Endothelial cell of umbilical vein (primary cell): Measurements from ENCODE around the gene SLC25A21. TPM values are rescaled to one million over a fixed set of nuclear protein-coding genes. Genes with fewer than 3 reads are reported as not detected.

Experiments
- BruUV-seq: library from RNA; stranded (reverse); fragments of 400-500 nt; replicated peaks from 2 replicates; lab custom pipeline; 2021; lab: Mats Ljungman, UMichigan
- CTCF ChIA-PET: fragments of 300-600, 350-600 bp; sonication (Branson Sonifier 250); formaldehyde crosslinking; loops from one replicate; lab custom pipeline; 2021; ENCODE audit warnings: antibody characterized with exemption, inconsistent platforms; lab: Charles Lee
- POLR2A ChIA-PET: fragments of 300-600, 350-600 bp; sonication (Branson Sonifier 250); formaldehyde crosslinking; loops from one replicate; lab custom pipeline; 2021; ENCODE audit warnings: antibody characterized with exemption, inconsistent platforms; lab: Charles Lee
- DNase-seq: peaks from one replicate; pipeline ENCODE4 v3.0.0-alpha.2; 2011; ENCODE audit warnings: low read depth, low spot score
- FAIRE-seq: peaks from 2 replicates; lab custom pipeline; 2011; peaks lifted over from hg19 to GRCh38; lab: Jason Lieb, UNC
- H2AFZ ChIP-seq: 2 replicates; pipeline ENCODE4 v1.6.0; 2012; ENCODE audit warnings: low read depth, low read length, control low read depth, inconsistent platforms
- H3K27ac ChIP-seq: 2 replicates; pipeline ENCODE4 v1.5.1; 2011; ENCODE audit warnings: low read depth, mild to moderate bottlenecking, control low read depth, low read length, moderate library complexity; ENCODE audit not compliant: insufficient read depth
- H3K27me3 ChIP-seq, 2 experiments: 2 replicates each; pipeline versions ENCODE4 v1.6.0 to v1.6.1; 2011; ENCODE audit warnings: low read length in 2 of 2, mixed read lengths in 1 of 2; ENCODE audit not compliant: control insufficient read depth in 2 of 2, insufficient read depth in 2 of 2
- H3K36me3 ChIP-seq, 2 experiments: 2 replicates in 1 of 2; 3 replicates in 1 of 2; pipeline ENCODE4 v1.5.1; 2011; ENCODE audit warnings: low read length in 2 of 2, mild to moderate bottlenecking in 1 of 2, moderate library complexity in 1 of 2; ENCODE audit not compliant: control insufficient read depth in 2 of 2, insufficient read depth in 2 of 2; ENCODE audit errors: extremely low read depth in 1 of 2
- H3K4me1 ChIP-seq: 3 replicates; pipeline ENCODE4 v1.5.1; 2011; ENCODE audit warnings: mild to moderate bottlenecking, low read length; ENCODE audit not compliant: control insufficient read depth, insufficient read depth; ENCODE audit errors: extremely low read depth
- H3K4me2 ChIP-seq: 2 replicates; pipeline ENCODE4 v1.6.1; 2011; ENCODE audit warnings: low read length, control low read depth, mixed read lengths; ENCODE audit not compliant: insufficient read depth
- H3K4me3 ChIP-seq, 3 experiments: fragments of 200-600 bp in 1 of 3; sonication (generic), shearing (Covaris generic) in 1 of 3; replicated peaks in 1 of 3; 2 replicates each; pipeline ENCODE4 v1.5.1; 2011 to 2016; ENCODE audit warnings: control low read depth in 3 of 3, low read length in 3 of 3, mild to moderate bottlenecking in 2 of 3, inconsistent platforms in 1 of 3, low read depth in 1 of 3, moderate library complexity in 1 of 3; ENCODE audit not compliant: insufficient read depth in 1 of 3
- H3K79me2 ChIP-seq: 2 replicates; pipeline ENCODE4 v1.6.0; 2012; ENCODE audit warnings: low read length, inconsistent platforms; ENCODE audit not compliant: control insufficient read depth, insufficient read depth
- H3K9ac ChIP-seq: replicated peaks from 2 replicates; pipeline ENCODE3; 2011; ENCODE audit warnings: low read length, control low read depth; ENCODE audit not compliant: insufficient read depth; ENCODE audit errors: extremely low read depth
- H3K9me1 ChIP-seq: replicated peaks from 3 replicates; pipeline ENCODE4 v1.6.0; 2011; ENCODE audit warnings: mild to moderate bottlenecking, low read length; ENCODE audit not compliant: control insufficient read depth, insufficient read depth; ENCODE audit errors: extremely low read depth
- H3K9me3 ChIP-seq: replicated peaks from 2 replicates; pipeline ENCODE4 v1.5.1; 2012; ENCODE audit warnings: low read length, inconsistent platforms; ENCODE audit not compliant: control insufficient read depth, insufficient read depth
- H4K20me1 ChIP-seq: replicated peaks from 2 replicates; pipeline ENCODE3; 2011; ENCODE audit warnings: mild to moderate bottlenecking, low read length; ENCODE audit not compliant: control insufficient read depth, insufficient read depth; ENCODE audit errors: extremely low read depth
- CTCF ChIP-seq, 2 donors: IDR thresholded peaks; 1 replicate in 1 of 2; 2 replicates in 1 of 2; pipeline ENCODE4 v1.5.1; 2011; ENCODE audit warnings: low read length in 2 of 2, mild to moderate bottlenecking in 2 of 2, moderate library complexity in 2 of 2, control low read depth in 1 of 2, inconsistent platforms in 1 of 2, low read depth in 1 of 2; ENCODE audit not compliant: insufficient read depth in 1 of 2; ENCODE audit errors: extremely low read depth in 1 of 2
- EZH2 ChIP-seq: IDR thresholded peaks from 2 replicates; pipeline ENCODE4 v1.6.1; 2012; ENCODE audit warnings: borderline replicate concordance, low read depth, mild to moderate bottlenecking, moderate library complexity, low read length, inconsistent platforms; ENCODE audit not compliant: severe bottlenecking
- FOS ChIP-seq: IDR thresholded peaks from 2 replicates; pipeline ENCODE4 v1.6.1; 2011; ENCODE audit warnings: mild to moderate bottlenecking, low read length, moderate library complexity, borderline replicate concordance; ENCODE audit not compliant: insufficient read depth
- GATA2 ChIP-seq: IDR thresholded peaks from 2 replicates; pipeline ENCODE4 v1.7.0; 2011; ENCODE audit warnings: low read depth, mild to moderate bottlenecking, moderate library complexity, mixed read lengths, low read length; ENCODE audit not compliant: insufficient read length, insufficient read depth
- JUN ChIP-seq: IDR thresholded peaks from 2 replicates; pipeline ENCODE4 v1.6.1; 2011; ENCODE audit warnings: borderline replicate concordance, low read depth; ENCODE audit not compliant: insufficient read length, insufficient read depth
- MAX ChIP-seq: IDR thresholded peaks from 2 replicates; pipeline ENCODE4 v1.6.1; 2011; ENCODE audit not compliant: insufficient read depth, insufficient read length
- MYC ChIP-seq: IDR thresholded peaks from one replicate; pipeline ENCODE4 v1.6.1; 2011; ENCODE audit warnings: mild to moderate bottlenecking, low read depth, low read length
- POLR2A ChIP-seq: IDR thresholded peaks from 2 replicates; pipeline ENCODE4 v1.6.1; 2012; ENCODE audit warnings: low read depth, mild to moderate bottlenecking, control low read depth, low read length
- POLR2AphosphoS5 ChIP-seq: IDR thresholded peaks from 2 replicates; pipeline ENCODE4 v1.6.1; 2012; ENCODE audit warnings: low read depth, mild to moderate bottlenecking, control low read depth, low read length, moderate library complexity; ENCODE audit not compliant: insufficient read depth
- dilution Hi-C: fragments of 300-500 bp; cut with MboI; formaldehyde crosslinking; loops from one replicate; pipeline ENCODE4 v1.15.0; 2019; ENCODE audit warnings: low sequenced_read_pairs; ENCODE audit not compliant: extremely low pct_ligation_motif_present
- intact Hi-C: fragments of 100-400 bp; cut with micrococcal nuclease; formaldehyde crosslinking; loops from one replicate; pipeline ENCODE4 v1.10.0; 2022
- polyA plus RNA-seq, 4 experiments: library from polyadenylated mRNA; depleted of rRNA in 3 of 4; stranded (reverse) in 3 of 4; unstranded in 1 of 4; fragments of >200 nt; gene quantifications; 2 replicates each; pipeline versions ENCODE4 v1.2.1 to v1.2.3, GENCODE V29; 2011 to 2012; ENCODE audit warnings: missing spikeins in 1 of 4
- total RNA-seq: library from RNA; stranded (reverse); gene quantifications from 2 replicates; pipeline ENCODE4 v1.2.3, GENCODE V29; 2021

SLC25A21 gene
- total and polyA plus RNA-seq, 2 donors (not counting 3 experiments of a cell fraction or from before 2014, with no cell fraction given), result 0.98 to 1.4 TPM

GRCh38 chr14:36653962-36654793 is 518.2 kb downstream of the SLC25A21 start:
- H3K9me3 ChIP-seq, result no peaks in the 10 kb centered on the region
- H3K4me2 ChIP-seq, result no peak overlapping the region
- ChIA-PET POLR2A (no interaction called here), CTCF (no interaction called here)
- no peak overlapping the region for H3K4me3 ChIP-seq
- H3K4me1 ChIP-seq, result no peaks in the 10 kb centered on the region
- dilution Hi-C loops, result no loop called here
- no peak for FAIRE-seq
- H3K79me2 ChIP-seq, result no peaks in the 10 kb centered on the region
- H3K27ac ChIP-seq, result no peak overlapping the region
- intact Hi-C loops, result no loop called here
- no peak for TF ChIP-seq POLR2A
- no peak for TF ChIP-seq JUN
- no peak for TF ChIP-seq GATA2
- no peak for TF ChIP-seq POLR2AphosphoS5
- TF ChIP-seq MAX, result no peak
- TF ChIP-seq EZH2, result no peak
- no peak for TF ChIP-seq CTCF (IDR thresholded peaks at IDR 0.05; ENCODE audit: extremely low read depth in 1 of 2, insufficient read depth in 1 of 2, low read depth in 1 of 2, low read length in 2 of 2)
- no peak for TF ChIP-seq FOS
- TF ChIP-seq MYC, result no peak
- H4K20me1 ChIP-seq, result no peaks in the 10 kb centered on the region
- peaks cover 79 to 100% of the 10 kb centered on the region in 2 experiments for H3K27me3 ChIP-seq
- no peaks in the 10 kb centered on the region for H3K36me3 ChIP-seq
- no peak overlapping the region for H3K9ac ChIP-seq
- BruUV-seq, result no TSS peak
- no peak overlapping the region for H2AFZ ChIP-seq
- no peaks in the 10 kb centered on the region for H3K9me1 ChIP-seq
- no peak for DNase-seq
